Vagina (tissue), 2 donors: ENCODE measurements around the gene EXOC2. TPM values are rescaled to one million over a fixed set of nuclear protein-coding genes. Genes with fewer than 3 reads are reported as not detected.

Source experiments
- DNase-seq, 2 donors: peaks; one replicate each; pipeline ENCODE4 v3.0.0-alpha.2; 2017; ENCODE audit errors: extremely low spot score in 2 of 2
- H3K27ac ChIP-seq: fragments of 200-600 bp; sonication (generic); one replicate; pipeline ENCODE4 v1.5.1; 2019
- H3K27me3 ChIP-seq: fragments of 200-600 bp; sonication (generic); one replicate; pipeline ENCODE4 v1.5.1; 2019
- H3K36me3 ChIP-seq, 2 donors: fragments of 200-600 bp; sonication (generic); one replicate each; pipeline ENCODE4 v1.5.1; 2017 to 2019
- H3K4me1 ChIP-seq: fragments of 200-600 bp; sonication (generic); one replicate; pipeline ENCODE4 v1.5.1; 2019
- H3K4me3 ChIP-seq, 2 donors: fragments of 200-600 bp; sonication (generic); 1 replicate in 1 of 2; 2 replicates in 1 of 2; pipeline ENCODE4 v1.5.1; 2016 to 2019
- H3K9me3 ChIP-seq: fragments of 200-600 bp; sonication (generic); one replicate; pipeline ENCODE4 v1.5.1; 2019
- CTCF ChIP-seq, 3 experiments: fragments of 450-650 bp in 2 of 3; fragments of 200-600 bp in 1 of 3; sonication (generic) in 1 of 3; IDR thresholded peaks; one replicate each; pipeline ENCODE4 v1.5.1; 2017 to 2019; ENCODE audit warnings: antibody characterized with exemption in 3 of 3, mild to moderate bottlenecking in 2 of 3, moderate library complexity in 2 of 3
- POLR2A ChIP-seq, 2 donors: fragments of 450-650 bp; IDR thresholded peaks; one replicate each; pipeline ENCODE4 v1.6.1; 2017; ENCODE audit warnings: antibody characterized with exemption in 2 of 2, mild to moderate bottlenecking in 2 of 2, moderate library complexity in 2 of 2
- POLR2AphosphoS5 ChIP-seq, 2 donors: sonication (generic); formaldehyde crosslinking; IDR thresholded peaks; one replicate each; pipeline ENCODE4 v1.9.0; 2017; ENCODE audit warnings: antibody characterized with exemption in 2 of 2, mild to moderate bottlenecking in 2 of 2, low read depth in 1 of 2; ENCODE audit not compliant: insufficient read depth in 1 of 2
- intact Hi-C: fragments of 100-400 bp; cut with DNase I; formaldehyde crosslinking; loops from one replicate; pipeline ENCODE4 v1.15.1; 2023
- total RNA-seq: library from RNA; depleted of rRNA; stranded (reverse); fragments of >200 nt; gene quantifications from one replicate; pipeline ENCODE4 v1.2.3, GENCODE V29; 2016

EXOC2 gene
- total RNA-seq, 1 donor from 2014 or later = 23.6 TPM

DNA sequence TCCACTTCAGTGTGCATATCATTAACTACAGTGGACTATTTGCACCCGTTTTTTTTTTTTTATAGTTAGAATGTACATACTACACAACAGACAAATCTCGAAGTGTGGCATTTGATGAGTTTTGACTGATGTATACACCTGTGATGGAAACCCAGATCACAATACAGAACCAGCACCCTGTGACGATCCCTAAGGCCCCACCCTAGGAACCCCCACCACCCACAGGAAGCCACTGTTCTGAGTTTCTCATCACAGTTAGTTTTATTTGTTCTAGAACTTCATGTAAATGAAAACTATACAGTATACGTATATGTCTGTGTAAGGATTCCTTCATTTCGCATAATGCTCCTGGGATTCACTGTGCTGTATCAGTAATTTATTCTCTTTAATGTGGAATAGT, 198.5 kb downstream of the EXOC2 start:
- DNase-seq = no peak
- Histone ChIP-seq H3K36me3 (peaks cover 0 to 19% of the 10 kb centered on the region in 2 donors), H3K4me3 (no peak overlapping the region), H3K27ac (no peak overlapping the region), H3K27me3 (no peaks in the 10 kb centered on the region), H3K4me1 (no peaks in the 10 kb centered on the region), H3K9me3 (no peaks in the 10 kb centered on the region)
- TF ChIP-seq POLR2AphosphoS5 (IDR thresholded peaks at IDR 0.05; ENCODE audit: insufficient read depth in 1 of 2, low read depth in 1 of 2) (no peak), POLR2A (IDR thresholded peaks at IDR 0.05) (no peak), CTCF (IDR thresholded peaks at IDR 0.05) (no peak)
- intact Hi-C loops = no loop called here

GRCh38 chr6:493840-494239, 199.1 kb downstream of the EXOC2 start:
- TF ChIP-seq POLR2A (IDR thresholded peaks at IDR 0.05) = no peak
- TF ChIP-seq POLR2AphosphoS5 (IDR thresholded peaks at IDR 0.05; ENCODE audit: insufficient read depth in 1 of 2, low read depth in 1 of 2) = no peak
- no peak for TF ChIP-seq CTCF (IDR thresholded peaks at IDR 0.05)
- H3K36me3 ChIP-seq = peaks cover 0 to 19% of the 10 kb centered on the region in 2 donors
- H3K4me1 ChIP-seq = no peaks in the 10 kb centered on the region
- no peak overlapping the region for H3K27ac ChIP-seq
- intact Hi-C loops = no loop called here
- H3K4me3 ChIP-seq = no peak overlapping the region
- no peaks in the 10 kb centered on the region for H3K27me3 ChIP-seq
- no peak for DNase-seq
- H3K9me3 ChIP-seq = no peaks in the 10 kb centered on the region

- H3K4me3 ChIP-seq = no peak overlapping the region
- H3K4me1 ChIP-seq = no peaks in the 10 kb centered on the region
- peaks cover 0 to 22% of the 10 kb centered on the region in 2 donors for H3K36me3 ChIP-seq
- TF ChIP-seq POLR2AphosphoS5 (IDR thresholded peaks at IDR 0.05; ENCODE audit: insufficient read depth in 1 of 2, low read depth in 1 of 2) = no peak
- no peak for TF ChIP-seq CTCF (IDR thresholded peaks at IDR 0.05)
- TF ChIP-seq POLR2A (IDR thresholded peaks at IDR 0.05) = no peak
- intact Hi-C loops = no loop called here
- no peak overlapping the region for H3K27ac ChIP-seq
- DNase-seq = no peak
- no peaks in the 10 kb centered on the region for H3K9me3 ChIP-seq
- no peaks in the 10 kb centered on the region for H3K27me3 ChIP-seq
Measured at GRCh38 chr6:492816-493414, 200.0 kb downstream of the EXOC2 start.

GRCh38 chr6:492178-492577, 200.8 kb downstream of the EXOC2 start:
- H3K27me3 ChIP-seq = no peaks in the 10 kb centered on the region
- intact Hi-C loops = no loop called here
- H3K4me3 ChIP-seq = no peak overlapping the region
- H3K4me1 ChIP-seq = no peaks in the 10 kb centered on the region
- no peak for DNase-seq
- H3K9me3 ChIP-seq = no peaks in the 10 kb centered on the region
- no peak for TF ChIP-seq CTCF (IDR thresholded peaks at IDR 0.05)
- H3K36me3 ChIP-seq = peaks cover 0 to 22% of the 10 kb centered on the region in 2 donors
- no peak overlapping the region for H3K27ac ChIP-seq

DNA sequence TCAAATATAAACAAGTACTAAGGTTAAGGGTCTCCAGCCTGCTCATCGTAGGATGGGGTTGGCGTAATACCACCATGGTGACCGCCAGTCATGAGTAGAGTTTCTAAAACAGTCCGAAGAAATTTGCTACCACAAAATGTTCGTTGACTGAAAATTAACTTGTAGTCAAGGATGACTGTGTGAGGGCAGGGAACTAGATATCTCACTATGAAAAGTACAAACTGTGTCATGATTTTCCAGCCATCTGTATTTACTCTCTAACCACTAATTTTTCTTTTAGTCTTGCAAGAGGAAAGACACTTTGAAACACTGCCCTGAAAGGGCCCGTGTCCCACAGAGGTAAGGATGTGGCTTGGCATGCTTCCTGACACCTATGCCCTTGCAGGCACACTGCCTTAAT, 201.7 kb downstream of the EXOC2 start:
- peaks cover 0 to 14% of the 10 kb centered on the region in 2 donors for H3K36me3 ChIP-seq
- intact Hi-C loops = no loop called here
- H3K27ac ChIP-seq = no peak overlapping the region
- TF ChIP-seq POLR2AphosphoS5 (IDR thresholded peaks at IDR 0.05; ENCODE audit: insufficient read depth in 1 of 2, low read depth in 1 of 2) (no peak), POLR2A (IDR thresholded peaks at IDR 0.05) (no peak), CTCF (IDR thresholded peaks at IDR 0.05) (no peak)
- no peak for DNase-seq
- H3K4me3 ChIP-seq = no peak overlapping the region
- no peaks in the 10 kb centered on the region for H3K9me3 ChIP-seq
- H3K4me1 ChIP-seq = no peaks in the 10 kb centered on the region
- no peaks in the 10 kb centered on the region for H3K27me3 ChIP-seq
